GM19372 (cell line): Measurements from ENCODE around the gene ZFP92.

Experiments
- ATAC-seq: cut with Tn5 transposase; IDR thresholded peaks from one replicate; pipeline ENCODE4 v1.9.1; 2021; ENCODE audit warnings: mild to moderate bottlenecking, low read depth, moderate library complexity; ENCODE audit not compliant: unreplicated experiment

Gene ZFP92

GRCh38 chrX:153406903-153407302 is 4.4 kb upstream of the ZFP92 start:
- ATAC-seq = no peak

GRCh38 chrX:153407736-153408135 is 3.5 kb upstream of the ZFP92 start:
- ATAC-seq = no peak

- ATAC-seq = no peak
These were observed 3.0 kb upstream of the ZFP92 start for GRCh38 chrX:153408221-153408721.

- no peak for ATAC-seq
These were observed 2.4 kb upstream of the ZFP92 start for GRCh38 chrX:153408871-153409351.

- ATAC-seq = no peak
These were observed 1.7 kb upstream of the ZFP92 start for GRCh38 chrX:153409414-153410101.

GRCh38 chrX:153410373-153410772 is 899 bp upstream of the ZFP92 start:
- no peak for ATAC-seq

- ATAC-seq = no peak
These were observed 401 bp upstream of the ZFP92 start for GRCh38 chrX:153410888-153411254.

- ATAC-seq = no peak
These were observed 809 bp downstream of the ZFP92 start for GRCh38 chrX:153411988-153412574.

- ATAC-seq = no peak
These were observed 1.8 kb downstream of the ZFP92 start for GRCh38 chrX:153412746-153413720.

- no peak for ATAC-seq
These were observed 2.5 kb downstream of the ZFP92 start for GRCh38 chrX:153413731-153414130.

- ATAC-seq = no peak
These were observed 3.7 kb downstream of the ZFP92 start for GRCh38 chrX:153414856-153415510.

GRCh38 chrX:153416781-153417450 is 5.6 kb downstream of the ZFP92 start:
- ATAC-seq = no peak

- no peak for ATAC-seq
These were observed 6.4 kb downstream of the ZFP92 start for GRCh38 chrX:153417637-153418036.

- ATAC-seq = no peak
These were observed 9.8 kb downstream of the ZFP92 start for GRCh38 chrX:153420851-153421599.

- no peak for ATAC-seq
These were observed 10.6 kb downstream of the ZFP92 start for GRCh38 chrX:153421856-153422255.

GRCh38 chrX:153423652-153424051 is 12.4 kb downstream of the ZFP92 start:
- no peak for ATAC-seq

GRCh38 chrX:153426204-153426603 is 14.9 kb downstream of the ZFP92 start:
- ATAC-seq = no peak

GRCh38 chrX:153430796-153431195 is 19.5 kb downstream of the ZFP92 start:
- ATAC-seq = no peak

GRCh38 chrX:153433161-153433680 is 21.9 kb downstream of the ZFP92 start:
- no peak for ATAC-seq
